ENCODE data around the gene AURKAIP1.

AURKAIP1 gene

DNA sequence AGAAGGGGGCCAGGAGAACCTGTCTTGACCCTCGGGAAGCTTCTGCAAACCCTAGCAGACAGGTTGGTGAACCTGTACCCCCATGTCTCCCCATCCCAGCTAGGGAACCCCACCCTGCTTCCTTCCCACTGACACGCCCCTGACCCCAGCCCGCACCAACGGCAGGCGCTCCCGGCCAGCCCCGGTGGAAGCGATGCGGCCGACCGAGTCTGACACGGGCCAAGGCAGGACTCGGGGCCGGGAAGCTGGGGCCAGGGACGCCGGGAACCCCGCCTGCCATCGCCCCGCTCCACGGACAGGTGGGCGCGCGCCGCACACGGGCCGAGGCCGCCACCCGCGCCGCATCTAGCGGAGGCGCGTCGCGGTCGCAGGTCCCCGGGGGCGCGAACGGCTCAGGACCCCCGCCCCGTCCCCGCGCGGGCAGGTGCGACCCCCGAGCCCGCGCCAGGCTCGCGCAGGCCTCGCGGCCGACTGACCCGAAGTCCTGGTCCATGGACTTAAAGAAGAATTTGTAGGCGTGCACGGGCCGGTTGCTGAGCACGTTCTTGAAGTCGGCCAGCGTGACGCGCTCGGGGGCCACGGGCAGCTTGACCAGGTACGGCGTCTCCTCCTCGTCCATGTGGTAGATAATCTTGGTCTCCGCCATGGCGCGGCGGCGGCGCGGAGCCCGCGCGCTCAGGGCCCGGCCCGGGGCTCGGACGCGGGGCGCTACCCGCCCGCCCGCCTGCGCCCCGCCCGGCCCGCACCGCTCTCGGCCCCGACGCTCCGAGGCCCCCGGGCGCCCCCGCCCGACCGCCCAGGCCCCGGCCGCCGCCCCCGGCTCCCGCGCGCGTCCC lies 26.4 kb downstream of the AURKAIP1 start:
- no peak for DNase-seq (ENCODE audit: low spot score)
- in situ Hi-C loops (cut with MboI; ENCODE audit: low sequenced_read_pairs, unreplicated experiment), result no loop called here

DNA sequence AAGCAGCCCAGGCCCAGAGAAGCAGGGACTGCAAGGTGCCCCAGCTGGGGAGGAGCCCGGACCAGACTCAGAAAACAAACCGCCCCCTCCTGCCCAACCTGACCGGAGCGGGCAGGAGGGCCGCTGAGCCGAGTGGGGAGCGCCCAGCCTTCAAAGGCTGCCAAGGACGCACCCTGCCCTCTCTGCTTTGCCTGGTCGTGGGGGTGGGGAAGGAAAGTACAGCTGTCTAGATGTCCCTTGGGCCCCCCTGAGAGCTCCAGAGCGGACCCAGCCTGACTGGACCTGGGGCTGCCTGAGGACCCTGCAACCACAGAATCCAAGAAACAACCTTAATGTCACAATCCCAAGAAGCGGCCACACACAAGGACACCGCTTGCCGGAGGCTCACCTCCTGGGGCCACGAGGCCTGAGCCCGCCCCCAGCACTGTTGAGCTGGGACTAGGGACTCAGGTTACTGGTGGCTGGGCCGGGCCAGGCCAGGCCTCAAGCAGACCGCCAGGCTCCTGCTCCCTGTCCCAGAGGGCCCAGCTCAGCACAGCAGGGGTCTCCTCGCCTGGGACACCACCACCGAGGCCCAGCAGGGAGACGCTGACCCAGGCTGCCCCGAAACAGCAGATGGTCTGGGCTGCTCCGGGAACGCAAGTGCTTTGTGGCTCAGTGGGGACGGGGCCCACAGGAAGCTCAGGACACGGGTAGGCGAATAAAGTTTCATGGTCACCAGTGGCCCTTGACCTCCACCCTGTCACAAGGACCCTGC lies 27.2 kb downstream of the AURKAIP1 start:
- in situ Hi-C loops (cut with MboI; ENCODE audit: low sequenced_read_pairs, unreplicated experiment), result no loop called here
- DNase-seq (ENCODE audit: low spot score), result no peak
- TF ChIP-seq, protein P1, sequence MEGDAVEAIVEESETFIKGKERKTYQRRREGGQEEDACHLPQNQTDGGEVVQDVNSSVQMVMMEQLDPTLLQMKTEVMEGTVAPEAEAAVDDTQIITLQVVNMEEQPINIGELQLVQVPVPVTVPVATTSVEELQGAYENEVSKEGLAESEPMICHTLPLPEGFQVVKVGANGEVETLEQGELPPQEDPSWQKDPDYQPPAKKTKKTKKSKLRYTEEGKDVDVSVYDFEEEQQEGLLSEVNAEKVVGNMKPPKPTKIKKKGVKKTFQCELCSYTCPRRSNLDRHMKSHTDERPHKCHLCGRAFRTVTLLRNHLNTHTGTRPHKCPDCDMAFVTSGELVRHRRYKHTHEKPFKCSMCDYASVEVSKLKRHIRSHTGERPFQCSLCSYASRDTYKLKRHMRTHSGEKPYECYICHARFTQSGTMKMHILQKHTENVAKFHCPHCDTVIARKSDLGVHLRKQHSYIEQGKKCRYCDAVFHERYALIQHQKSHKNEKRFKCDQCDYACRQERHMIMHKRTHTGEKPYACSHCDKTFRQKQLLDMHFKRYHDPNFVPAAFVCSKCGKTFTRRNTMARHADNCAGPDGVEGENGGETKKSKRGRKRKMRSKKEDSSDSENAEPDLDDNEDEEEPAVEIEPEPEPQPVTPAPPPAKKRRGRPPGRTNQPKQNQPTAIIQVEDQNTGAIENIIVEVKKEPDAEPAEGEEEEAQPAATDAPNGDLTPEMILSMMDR (IDR thresholded peaks at IDR 0.05; ENCODE audit: borderline replicate concordance, control extremely low read depth, extremely low read depth, insufficient read depth, missing control alignments), result no peak

More for the DNA sequence above, 26.4 kb downstream of the AURKAIP1 start:
- TF ChIP-seq, protein P1 (IDR thresholded peaks at IDR 0.05; ENCODE audit: borderline replicate concordance, control extremely low read depth, extremely low read depth, insufficient read depth, missing control alignments), result no peak

DNA sequence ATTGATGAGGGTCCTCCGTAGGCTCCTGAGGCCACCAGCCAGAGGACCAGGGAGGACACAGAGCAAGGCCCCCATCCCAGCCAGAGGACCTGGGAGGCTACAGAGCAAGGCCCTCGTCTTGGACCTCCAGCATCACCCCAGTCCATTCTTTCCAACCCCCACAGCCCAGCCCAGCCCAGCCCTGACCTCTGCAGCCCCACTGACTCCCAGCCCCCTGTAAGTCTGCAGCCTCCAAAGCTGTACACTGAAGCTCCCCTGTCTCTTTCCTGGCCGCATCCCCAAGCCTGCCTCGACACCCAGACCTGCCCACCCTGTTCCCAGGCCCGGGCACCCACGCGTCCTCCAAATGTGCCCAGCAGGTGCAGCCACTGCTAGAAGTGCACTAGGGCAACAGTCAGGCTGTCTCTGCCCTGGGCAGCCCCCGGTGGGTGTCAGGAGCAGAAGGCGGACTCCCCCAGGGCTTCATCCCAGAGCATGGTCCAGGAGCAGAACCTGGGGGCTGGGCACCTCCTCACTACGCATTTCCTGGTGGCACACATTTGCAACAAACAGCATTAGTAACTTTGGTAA lies 27.9 kb downstream of the AURKAIP1 start:
- TF ChIP-seq, protein P1 (IDR thresholded peaks at IDR 0.05; ENCODE audit: borderline replicate concordance, control extremely low read depth, extremely low read depth, insufficient read depth, missing control alignments), result no peak
- in situ Hi-C loops (cut with MboI; ENCODE audit: low sequenced_read_pairs, unreplicated experiment), result no loop called here
- no peak for DNase-seq (ENCODE audit: low spot score)

DNA sequence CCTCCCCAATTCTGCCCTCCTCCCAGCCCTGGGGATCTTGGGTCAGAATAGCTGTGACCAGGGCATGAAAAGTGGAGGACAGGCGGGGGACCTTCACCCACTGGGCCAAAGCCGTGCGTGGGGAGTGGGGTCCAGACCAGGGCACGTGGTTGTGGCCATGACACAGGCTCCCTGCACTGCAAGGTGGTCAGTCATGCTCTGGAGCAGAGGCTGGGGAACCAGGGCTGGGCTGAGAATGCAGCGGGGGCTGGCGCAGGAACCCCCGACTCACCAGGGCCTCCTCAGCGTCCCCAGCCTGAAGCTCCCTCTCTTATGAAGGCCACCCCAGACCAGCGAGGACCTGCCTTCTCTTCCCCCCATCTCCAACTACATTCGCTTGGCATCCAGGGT lies 28.5 kb downstream of the AURKAIP1 start:
- in situ Hi-C loops (cut with MboI; ENCODE audit: low sequenced_read_pairs, unreplicated experiment), result no loop called here
- DNase-seq (ENCODE audit: low spot score), result no peak

DNA sequence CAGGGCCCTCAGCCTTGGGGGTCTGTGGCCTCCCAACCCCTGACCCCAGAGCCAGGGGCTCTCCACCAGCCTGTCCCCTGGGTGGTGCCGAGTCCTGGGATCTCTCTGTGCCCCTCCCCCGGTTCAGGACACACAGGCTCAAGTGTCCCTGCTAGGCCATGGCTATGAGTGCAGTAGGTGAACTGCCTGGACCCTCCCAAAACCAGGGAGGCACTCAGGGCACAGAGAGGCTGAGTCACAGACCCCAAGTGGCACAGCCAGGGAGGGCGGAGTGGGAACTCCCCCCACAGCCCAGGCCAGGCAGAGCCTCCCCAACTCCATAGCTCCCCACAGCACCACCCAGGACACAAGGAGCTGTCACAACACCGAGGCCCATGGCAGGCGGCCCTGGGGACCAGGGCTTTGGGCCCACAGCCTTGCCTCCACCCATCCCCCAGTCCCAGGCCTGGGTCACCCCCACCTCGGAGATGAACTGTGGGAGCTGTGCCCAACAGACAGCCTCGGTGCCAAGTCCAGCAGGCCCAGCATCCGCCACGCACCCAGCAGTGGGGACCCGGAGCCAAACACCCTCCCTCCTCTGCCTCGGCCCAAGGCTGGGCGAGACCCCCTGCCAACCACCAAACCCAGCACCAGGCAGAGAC lies 29.0 kb downstream of the AURKAIP1 start:
- in situ Hi-C loops (cut with MboI; ENCODE audit: low sequenced_read_pairs, unreplicated experiment), result no loop called here
- TF ChIP-seq, protein P1 (IDR thresholded peaks at IDR 0.05; ENCODE audit: borderline replicate concordance, control extremely low read depth, extremely low read depth, insufficient read depth, missing control alignments), result no peak
- no peak for DNase-seq (ENCODE audit: low spot score)

More for the DNA sequence above, 28.5 kb downstream of the AURKAIP1 start:
- TF ChIP-seq, protein P1 (IDR thresholded peaks at IDR 0.05; ENCODE audit: borderline replicate concordance, control extremely low read depth, extremely low read depth, insufficient read depth, missing control alignments), result no peak

DNA sequence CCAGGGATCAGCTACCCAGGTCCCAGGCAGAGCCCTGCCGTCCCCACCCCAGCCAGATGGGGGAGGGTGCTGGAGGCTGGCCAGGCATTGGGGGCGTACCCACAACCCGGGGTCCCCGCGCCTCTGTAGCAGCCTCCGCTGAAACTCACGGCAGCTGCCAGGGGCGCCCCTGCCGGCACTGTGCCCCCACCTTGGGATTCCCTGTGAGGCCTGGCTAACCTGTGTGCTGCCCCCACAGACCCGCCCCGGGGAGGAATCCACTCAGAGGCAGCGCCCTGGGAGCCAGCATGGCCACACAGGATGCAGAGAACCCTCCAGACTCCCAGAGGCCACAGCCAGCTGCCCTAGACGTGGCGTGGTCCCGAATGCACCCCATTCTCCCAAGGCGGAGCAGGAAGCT lies 29.6 kb downstream of the AURKAIP1 start:
- TF ChIP-seq, protein P1 (IDR thresholded peaks at IDR 0.05; ENCODE audit: borderline replicate concordance, control extremely low read depth, extremely low read depth, insufficient read depth, missing control alignments), result no peak
- in situ Hi-C loops (cut with MboI; ENCODE audit: low sequenced_read_pairs, unreplicated experiment), result no loop called here
- no peak for DNase-seq (ENCODE audit: low spot score)
